HG03460 (cell line): ENCODE measurements around the gene EXOC4.
"Not testable (repeated sequence)": the region's sequence is repeated elsewhere in the genome, so short reads cannot be mapped to it uniquely, and the experiment has no call there.

Experiments used
- ATAC-seq: cut with Tn5 transposase; IDR thresholded peaks from one replicate; pipeline ENCODE4 v1.9.1; 2021; ENCODE audit not compliant: unreplicated experiment

The EXOC4 gene

DNA sequence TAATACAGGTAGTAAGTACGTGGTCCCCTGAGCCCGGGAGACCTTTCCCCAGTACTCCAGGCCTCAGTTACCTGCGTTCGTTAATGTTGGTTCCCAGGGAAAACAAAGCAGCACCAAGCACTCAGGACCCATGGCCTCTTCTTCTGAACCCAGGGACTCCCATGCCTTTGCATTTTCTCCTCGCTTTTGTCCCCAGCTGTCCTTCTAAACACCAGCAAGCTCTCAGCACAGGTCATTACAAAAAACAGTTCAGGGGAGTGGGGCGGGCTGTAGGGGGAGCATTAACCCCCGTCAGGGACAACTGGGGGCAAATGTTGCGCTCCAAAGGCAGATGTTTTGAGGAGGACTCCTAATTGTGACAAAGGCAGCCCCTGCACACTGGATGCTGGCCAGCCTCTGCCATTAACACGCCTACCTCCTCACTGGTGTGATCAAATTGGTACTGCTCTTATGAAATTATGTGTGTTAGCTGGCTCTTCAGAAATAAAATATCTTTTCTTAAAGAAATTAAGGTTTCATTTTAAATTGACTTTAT lies 793.8 kb downstream of the EXOC4 start:
- ATAC-seq = no peak

DNA sequence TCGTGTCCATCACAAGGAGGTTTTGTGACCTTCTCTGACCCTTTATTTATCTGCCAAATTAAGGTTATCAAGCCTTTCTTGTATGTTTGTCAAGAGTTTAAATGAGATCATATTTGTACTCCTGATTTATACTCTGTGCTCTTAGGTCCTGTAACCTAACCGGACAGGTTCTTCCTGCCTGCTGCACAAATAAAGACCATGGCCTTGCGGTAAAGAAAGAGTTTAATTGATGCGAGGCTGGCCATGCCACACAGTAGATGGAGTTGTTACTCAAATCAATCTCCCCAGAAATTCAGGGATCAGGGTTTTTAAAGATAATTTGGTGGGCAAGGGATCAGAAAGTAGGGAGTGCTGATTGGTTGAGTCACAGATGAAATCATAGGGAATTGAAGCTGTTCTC lies 794.8 kb downstream of the EXOC4 start:
- ATAC-seq = no peak

DNA sequence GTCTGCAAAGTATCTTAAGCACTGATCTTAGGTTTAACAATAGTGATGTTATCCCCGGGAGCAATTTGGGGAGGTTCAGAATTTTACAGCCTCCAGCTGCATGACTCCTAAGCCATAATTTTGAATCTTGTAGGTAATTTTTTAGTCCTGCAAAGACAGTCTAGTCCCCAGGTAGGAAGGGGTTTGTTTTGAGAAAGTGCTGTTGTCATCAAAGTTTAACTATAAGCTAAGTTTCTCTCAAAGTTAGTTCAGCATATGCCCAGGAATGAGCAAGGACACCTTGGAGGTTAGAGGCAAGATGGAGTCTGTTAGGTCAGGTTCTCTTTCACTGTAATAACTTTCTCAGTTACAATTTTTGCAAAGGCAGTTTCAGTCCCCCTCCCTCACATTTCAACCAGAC lies 795.3 kb downstream of the EXOC4 start:
- ATAC-seq = no peak

DNA sequence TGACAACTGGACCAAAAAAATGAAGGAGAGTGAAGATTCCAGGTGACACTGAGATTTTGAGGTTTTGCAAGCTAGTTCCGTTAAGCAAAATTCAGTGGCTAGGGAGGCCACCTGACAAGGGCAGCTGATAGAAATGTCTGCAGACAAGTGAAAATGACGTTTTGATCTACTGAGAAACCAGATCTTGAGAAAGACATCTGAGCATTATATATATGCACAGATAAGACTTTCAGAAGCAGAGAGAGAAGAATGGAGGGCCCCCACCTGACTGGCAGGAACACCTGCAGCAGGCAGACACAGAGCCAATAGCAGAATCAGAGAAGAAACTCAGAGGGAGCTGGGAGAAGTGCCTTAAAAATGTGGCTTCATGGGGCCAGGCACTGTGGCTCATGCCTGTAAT lies 798.1 kb downstream of the EXOC4 start:
- ATAC-seq = no peak

DNA sequence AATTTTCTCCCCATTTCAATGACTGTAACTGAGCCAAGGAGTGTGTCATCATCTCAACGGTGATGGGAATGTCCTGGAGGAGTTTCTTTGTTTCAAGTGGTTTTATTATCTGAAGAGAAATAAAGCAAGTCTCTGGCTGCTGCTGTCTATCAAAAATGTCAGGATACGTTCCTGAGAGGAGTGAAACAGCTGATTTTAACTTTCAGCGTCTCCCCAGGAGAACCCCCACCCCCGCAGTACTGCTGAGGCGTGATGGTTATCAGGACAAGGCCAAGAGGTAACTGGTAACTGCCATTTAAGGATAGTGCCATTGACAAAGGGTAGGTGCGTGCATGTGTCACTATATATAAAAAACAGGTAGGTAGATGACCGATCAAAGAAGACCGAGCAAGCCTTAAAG lies 803.9 kb downstream of the EXOC4 start:
- ATAC-seq = no peak

DNA sequence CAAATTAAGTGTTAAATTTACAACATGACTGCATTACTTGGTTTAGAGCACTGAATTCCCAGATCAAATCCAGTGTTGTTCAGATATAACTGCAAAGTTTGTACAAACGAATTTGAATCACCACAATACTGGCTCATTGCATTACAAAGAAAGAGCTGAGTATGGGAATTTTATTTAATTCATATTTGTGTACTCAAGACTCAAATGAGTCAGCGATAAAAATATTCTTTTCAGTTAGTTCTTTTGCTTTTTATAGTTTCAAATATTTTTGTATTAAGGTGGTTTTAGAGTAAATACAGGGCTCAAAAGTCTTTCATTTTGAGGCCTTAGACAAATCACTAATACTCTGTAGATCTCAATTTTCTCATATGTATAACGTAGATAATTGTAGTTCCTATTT lies 805.6 kb downstream of the EXOC4 start:
- no peak for ATAC-seq

DNA sequence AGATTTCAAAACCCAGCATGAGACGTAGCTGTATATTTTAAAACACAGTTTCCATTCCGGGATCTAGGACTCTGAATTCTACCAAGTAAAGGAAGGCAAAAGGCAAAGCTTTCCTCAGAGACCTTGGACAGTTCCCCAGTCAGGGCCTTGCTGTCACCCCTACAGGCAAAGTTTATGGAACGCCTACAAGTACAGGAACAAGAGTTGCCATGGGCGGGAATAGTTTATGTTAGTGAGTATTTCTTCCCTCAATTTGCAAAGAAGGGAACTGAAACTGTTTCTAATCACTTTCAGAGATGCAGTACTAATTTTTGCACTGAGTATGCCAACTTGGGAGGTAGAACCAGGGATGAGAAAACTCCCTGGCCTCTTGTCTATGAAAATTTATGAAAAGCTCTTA lies 806.1 kb downstream of the EXOC4 start:
- no peak for ATAC-seq

DNA sequence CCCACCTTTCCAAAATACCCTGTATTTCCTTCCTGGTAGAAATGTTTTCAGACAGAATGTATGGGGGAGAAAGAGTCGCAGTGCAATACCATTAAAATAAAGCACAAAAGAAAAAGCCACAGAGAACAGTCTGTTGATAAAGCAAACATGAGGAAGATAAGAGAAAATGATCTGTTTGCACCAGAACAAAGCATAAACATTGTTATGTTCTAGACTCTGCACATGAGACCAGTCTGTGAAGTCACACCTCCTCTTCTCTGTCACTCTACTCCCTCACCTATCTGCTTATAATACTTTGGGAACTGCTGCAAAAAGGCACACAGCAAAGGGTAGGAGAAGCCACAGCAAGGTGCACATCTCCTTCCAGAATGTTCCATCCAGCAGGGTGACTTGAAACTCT lies 807.0 kb downstream of the EXOC4 start:
- ATAC-seq = no peak

DNA sequence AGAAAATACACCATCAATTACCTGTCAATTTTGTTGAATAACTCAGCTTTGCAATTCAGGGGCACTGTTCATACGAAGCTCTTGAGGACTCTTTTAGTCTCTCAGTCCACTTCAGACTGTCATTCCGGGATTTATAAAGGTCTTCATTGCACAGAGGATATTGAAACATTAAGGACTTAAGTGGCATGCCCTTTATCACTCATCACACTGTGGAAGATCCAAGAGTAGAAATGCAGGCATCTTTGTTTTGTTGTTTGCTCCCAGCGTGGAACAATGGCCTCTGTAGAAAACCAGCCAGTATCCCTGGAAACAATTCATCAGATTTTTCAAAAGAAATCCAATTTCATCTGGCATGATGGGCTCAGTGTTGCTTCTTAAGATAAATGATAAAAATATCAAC lies 808.0 kb downstream of the EXOC4 start:
- no peak for ATAC-seq

DNA sequence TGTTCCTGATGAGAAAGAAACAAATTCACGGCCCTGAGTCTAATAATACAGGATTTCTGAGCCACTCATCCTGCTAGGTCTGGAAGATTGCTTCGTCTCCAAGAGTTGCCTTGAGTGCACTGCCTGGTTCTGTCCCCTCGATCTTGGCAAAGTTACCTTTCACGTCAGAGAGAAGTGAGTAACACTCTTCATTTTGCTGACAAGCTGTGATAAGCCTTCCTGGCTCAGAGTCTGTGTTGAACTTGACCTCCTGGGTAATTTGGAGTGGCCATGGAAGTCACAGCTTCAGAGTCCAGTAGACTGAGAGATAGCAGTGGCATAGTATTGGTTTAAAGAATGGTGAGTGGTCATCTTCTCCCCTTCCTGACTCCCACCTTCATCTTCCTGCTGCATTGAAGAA lies 809.6 kb downstream of the EXOC4 start:
- ATAC-seq = no peak

DNA sequence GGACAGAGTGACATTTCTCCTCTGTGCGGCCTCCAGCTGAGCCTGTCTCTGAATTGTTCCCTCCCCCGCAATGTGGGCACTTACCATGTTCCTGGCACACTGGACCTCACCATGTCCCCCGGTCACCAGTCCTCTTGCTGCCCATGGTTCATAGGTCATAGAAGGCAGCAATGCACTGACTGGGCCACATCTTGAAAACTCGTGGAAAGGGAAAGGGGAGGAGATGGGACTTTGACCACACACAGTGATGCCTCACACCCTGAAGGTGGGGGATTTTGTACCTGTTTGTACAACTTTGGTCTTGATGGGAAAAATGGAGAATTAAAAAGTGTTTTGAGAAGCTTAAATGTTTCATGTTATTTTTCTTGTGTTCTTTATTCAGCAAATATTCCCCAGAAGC lies 812.5 kb downstream of the EXOC4 start:
- ATAC-seq = no peak

DNA sequence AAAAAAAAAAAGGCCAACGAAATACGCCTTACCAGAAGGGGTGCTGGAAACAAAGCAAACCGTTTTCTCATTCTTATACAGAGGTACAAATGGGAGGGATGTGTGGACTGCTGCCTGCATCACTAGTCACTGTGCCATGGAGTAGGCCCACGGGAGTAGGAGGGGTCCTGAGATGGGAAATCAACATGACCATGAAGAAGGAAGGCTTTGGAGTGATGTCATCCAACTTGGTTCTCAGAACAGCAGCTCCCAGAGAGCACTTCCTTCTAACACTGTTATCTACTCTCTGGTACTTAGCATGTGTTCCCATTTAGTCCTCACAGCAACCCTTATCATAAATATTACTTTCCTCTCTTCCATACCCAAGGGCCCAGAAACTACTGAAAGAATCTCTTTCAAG lies 814.3 kb downstream of the EXOC4 start:
- no peak for ATAC-seq

DNA sequence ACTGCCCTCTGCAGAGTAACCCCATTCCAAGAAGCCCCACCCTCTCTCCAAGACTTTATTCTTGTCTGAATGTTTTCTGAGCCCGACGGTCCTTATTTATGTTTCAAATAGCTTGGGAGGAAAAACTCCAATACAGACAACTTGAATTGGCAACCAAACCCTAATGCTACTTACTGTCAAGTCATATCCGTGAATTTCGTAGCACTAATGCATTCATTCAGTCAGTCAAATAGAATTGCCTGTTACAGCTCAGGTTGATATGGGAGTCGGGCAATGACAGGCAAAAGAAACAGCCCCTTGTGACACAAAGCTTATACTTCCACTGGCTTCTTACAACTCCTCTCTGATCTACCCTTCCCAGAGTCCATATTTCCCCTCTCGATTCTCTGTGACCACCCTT lies 815.8 kb downstream of the EXOC4 start:
- no peak for ATAC-seq

DNA sequence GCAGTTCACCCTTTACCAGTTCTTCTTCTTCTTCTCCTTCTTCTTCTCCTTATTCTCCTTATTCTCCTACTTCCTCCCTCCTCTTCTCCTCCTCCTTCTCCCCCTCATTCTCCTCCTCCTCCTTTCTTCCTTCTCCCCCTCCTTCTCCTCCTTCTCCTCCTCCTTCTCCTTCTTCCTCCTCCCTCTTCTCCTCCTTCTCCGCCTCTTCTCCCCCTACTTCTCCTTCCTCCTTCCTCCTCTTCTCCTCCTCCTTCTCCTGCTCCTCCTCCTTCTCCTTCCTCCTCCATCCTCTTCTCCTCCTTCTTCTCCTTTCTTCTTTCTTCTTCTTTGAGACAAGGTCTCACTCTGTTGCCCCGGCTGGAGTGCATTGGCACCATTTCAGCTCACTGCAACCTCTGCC lies 816.3 kb downstream of the EXOC4 start:
- no peak for ATAC-seq

DNA sequence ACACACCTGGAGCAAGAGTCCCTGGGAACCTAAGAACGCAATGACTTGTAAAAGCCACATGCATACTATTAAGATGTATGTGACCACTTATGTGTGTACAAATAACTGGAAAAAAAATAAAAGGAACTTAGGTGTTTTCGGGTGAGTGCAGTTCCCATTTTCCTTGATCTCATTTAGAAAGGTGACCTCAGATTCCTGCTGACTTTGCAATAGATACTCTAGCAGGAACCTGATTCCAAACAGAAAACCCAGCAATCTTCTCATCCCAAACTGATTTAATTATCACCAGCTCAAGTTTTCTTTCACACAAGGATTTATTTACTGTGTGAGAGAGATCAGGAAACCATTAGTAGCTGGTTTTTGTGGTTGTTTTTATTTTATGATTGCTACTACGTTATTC lies 817.8 kb downstream of the EXOC4 start:
- no peak for ATAC-seq

DNA sequence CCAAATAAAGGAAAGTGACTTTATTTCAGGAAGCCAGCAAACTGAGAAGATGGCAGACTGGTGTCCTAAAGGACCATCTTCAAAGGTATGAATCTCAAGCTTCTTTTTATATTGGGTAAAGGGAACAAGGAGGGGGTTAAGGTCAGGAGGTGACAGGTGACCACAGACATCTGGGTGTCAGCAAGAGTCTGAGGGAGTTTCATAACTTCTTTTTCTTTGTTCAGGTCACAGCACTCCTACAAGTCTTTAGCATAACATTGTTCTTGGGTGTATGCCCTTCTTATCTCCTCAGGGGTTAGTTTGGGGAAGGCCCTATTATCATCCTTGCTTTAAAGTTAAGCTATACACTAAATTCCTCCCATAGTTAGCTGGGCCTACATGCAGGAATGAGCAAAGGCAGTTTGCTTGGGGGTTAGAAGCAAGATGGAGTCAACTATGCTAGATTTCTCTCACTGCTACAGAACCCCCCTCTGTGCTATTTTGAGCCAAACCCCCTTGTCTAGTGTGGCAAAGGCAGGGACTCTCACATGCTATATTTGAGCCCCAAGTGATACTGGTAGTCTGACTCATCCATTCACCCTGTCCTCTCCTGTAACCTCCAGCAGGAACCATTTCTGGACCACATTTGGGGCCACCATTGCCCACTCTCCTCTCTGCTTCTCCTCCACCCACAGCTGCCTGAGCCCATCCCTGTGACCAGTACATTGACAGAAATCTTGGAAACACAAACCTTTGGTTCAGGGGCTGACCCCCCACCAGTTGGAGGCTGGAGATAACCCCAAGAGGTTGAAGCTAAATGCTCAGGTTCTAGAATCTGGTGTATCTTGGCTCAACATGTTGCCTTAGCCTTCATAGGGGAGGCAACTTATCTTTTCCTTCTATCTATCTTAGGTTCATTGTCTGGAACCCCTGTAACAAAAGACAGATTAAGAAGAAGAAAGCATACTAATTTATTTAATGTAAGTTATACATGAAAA lies 818.8 kb downstream of the EXOC4 start:
- peak; percentile 92 for ATAC-seq

DNA sequence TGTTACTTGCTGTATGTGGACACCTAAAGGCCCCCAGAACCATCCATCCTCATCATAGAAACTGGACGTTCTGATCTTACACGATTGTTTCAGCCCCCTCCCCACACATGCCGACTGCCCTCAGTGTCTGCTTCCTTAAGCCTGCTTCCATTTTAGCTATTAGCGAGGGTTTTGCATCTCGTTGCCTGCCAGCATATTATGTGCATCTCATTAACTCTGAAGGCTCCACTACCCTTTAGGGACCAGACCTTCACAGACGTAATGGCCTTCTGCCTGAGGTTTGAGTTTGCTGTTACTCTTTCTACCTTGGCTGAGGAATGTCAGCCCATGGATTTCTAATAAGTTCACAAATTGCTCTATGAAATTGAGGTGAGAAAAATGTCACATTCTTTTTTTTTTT lies 820.4 kb downstream of the EXOC4 start:
- no peak for ATAC-seq

DNA sequence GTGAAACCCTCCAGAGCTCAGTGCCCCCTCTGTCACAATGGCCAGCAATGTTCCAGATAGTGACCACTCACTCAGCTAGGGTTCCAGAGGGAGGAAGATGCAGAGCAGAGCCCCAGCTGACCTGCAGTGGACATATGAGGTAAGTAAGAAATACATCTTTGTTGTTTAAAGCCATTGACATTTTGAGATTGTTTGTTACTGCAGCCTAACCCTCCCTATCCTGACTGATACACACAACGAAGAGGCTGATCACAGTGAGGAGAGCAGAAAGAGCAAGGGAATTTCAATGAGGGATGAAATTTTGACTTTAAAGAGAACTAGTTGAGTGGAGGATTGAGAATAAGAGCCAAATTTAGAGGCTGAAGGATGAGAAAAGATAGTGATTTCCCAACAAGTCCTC lies 822.9 kb downstream of the EXOC4 start:
- no peak for ATAC-seq

DNA sequence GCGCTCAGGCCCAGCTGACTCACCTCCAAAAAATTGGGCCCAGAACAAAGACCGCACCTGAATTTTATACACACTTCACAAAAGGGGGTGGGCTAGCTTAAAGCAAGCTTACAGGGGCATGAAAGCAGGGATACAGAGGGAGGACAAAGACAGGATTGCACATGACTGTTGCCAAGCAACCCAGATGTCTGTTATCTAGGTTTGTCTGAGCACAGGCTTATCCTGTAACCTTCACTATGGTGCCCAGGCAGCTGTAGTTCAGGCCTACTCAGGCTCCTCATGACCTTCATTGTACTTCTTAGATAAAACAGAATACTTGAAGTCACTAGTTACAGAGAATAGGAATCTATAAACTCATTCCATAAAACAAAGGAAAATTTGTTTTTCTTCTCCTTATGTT lies 824.7 kb downstream of the EXOC4 start:
- ATAC-seq = not testable (repeated sequence)

DNA sequence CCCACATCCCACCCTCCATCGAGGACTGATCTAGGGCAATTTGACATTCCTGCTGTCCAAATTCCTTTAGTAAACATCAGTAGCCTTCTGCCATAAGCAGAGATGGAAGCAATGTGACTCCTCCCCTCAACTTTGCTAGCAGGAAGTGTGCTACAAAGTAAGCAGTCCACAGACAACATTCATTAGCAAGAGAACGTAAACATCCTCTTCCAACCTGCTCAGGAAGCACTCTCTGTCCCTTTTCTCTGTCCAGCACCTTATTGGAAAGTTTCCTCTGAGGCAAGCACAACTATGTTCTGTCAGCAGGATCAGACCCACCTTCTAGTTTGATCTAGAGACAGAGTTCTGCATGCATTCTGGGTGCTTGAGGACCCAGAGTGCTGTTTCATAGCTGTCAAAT lies 826.1 kb downstream of the EXOC4 start:
- no peak for ATAC-seq

DNA sequence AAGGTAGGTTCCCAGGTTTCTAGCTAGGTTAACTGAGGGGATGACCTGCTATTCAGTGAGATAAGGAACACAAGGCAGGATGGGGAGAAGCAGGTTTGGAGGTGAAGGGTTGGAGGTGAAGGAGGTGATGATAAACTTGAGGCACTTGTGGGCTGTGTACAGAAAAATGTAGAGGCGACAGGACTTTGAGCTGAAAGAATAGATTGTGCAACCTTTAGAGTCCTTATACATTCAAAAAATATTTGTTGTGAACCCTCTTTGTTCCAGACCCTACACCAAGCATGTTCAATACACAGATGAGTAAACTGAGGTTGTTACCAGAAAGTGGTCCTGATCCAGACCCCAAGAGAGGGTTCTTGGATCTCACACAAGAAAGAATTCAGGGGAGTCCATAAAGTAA lies 828.8 kb downstream of the EXOC4 start:
- no peak for ATAC-seq

DNA sequence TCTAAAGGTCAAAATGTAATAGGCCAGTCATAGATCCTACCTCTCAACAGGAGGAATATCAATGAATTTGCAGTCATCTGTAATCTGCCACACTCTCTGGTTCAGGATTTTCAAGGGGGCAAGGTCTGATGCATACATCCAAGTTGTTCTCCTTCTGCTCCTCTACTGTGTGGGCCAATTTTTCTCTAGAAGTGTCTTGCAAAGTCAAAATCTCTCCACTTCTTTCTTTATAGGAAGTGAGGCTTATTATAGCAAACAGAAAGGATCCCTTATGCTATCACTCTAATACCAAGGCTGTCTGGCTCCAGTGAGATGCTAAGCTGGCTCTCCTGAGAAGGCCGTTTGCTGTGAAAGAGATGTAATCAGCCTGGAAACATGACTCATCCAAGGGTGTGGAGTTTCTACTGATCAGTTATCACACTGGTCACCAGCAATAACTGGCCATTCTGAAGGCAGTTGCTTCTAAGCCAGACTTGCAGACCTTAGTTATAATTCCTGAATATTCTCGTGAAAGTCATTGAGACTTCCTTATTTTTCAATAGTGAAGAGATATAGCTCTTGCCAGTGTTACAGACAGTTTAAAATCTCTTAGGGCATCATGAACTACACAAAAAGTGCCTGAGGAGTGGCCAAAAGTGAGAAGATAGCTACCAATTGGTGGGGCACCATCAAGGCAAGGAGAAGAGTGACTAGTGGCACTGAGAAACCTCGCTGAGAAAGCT lies 831.0 kb downstream of the EXOC4 start:
- no peak for ATAC-seq
